ENCODE data around the gene CACNA1B. TPM values are rescaled to one million over a fixed set of nuclear protein-coding genes. Genes with fewer than 3 reads are reported as not detected.

Gene CACNA1B
- total and polyA plus RNA-seq, 9 of the 15 experiments (the other 6 are each of a cell fraction or from before 2014, with no cell fraction given) = 0.01 to 0.04 TPM; not detected in 7

DNA sequence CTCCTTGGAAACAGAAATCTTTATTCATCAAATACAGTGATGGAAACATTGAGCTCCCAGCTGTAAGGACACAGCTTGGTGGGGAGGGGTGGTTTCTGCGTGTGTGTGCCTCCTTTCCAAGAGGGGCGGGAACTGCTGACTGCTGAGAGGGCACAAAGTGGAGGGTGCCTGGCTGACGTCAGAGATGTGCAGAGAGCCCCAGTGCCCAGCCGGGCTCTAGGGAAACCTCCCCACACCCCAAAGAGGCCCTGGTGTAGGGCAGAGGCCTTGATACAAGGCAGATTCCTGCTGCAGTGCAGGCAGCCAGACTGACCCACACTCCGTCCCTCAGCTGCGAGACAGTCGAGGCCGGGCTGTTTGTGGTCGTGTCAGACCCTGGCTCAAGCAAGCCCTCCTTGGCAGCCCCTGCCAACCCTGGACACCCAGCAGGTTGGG lies 191.0 kb downstream of the CACNA1B start (continued):
- TF ChIP-seq, protein P1, sequence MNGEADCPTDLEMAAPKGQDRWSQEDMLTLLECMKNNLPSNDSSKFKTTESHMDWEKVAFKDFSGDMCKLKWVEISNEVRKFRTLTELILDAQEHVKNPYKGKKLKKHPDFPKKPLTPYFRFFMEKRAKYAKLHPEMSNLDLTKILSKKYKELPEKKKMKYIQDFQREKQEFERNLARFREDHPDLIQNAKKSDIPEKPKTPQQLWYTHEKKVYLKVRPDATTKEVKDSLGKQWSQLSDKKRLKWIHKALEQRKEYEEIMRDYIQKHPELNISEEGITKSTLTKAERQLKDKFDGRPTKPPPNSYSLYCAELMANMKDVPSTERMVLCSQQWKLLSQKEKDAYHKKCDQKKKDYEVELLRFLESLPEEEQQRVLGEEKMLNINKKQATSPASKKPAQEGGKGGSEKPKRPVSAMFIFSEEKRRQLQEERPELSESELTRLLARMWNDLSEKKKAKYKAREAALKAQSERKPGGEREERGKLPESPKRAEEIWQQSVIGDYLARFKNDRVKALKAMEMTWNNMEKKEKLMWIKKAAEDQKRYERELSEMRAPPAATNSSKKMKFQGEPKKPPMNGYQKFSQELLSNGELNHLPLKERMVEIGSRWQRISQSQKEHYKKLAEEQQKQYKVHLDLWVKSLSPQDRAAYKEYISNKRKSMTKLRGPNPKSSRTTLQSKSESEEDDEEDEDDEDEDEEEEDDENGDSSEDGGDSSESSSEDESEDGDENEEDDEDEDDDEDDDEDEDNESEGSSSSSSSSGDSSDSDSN (IDR thresholded peaks at IDR 0.05; ENCODE audit: borderline replicate concordance in 1 of 2, low read depth in 2 of 2, low read length in 2 of 2) = no peak
- TF ChIP-seq, protein P2, sequence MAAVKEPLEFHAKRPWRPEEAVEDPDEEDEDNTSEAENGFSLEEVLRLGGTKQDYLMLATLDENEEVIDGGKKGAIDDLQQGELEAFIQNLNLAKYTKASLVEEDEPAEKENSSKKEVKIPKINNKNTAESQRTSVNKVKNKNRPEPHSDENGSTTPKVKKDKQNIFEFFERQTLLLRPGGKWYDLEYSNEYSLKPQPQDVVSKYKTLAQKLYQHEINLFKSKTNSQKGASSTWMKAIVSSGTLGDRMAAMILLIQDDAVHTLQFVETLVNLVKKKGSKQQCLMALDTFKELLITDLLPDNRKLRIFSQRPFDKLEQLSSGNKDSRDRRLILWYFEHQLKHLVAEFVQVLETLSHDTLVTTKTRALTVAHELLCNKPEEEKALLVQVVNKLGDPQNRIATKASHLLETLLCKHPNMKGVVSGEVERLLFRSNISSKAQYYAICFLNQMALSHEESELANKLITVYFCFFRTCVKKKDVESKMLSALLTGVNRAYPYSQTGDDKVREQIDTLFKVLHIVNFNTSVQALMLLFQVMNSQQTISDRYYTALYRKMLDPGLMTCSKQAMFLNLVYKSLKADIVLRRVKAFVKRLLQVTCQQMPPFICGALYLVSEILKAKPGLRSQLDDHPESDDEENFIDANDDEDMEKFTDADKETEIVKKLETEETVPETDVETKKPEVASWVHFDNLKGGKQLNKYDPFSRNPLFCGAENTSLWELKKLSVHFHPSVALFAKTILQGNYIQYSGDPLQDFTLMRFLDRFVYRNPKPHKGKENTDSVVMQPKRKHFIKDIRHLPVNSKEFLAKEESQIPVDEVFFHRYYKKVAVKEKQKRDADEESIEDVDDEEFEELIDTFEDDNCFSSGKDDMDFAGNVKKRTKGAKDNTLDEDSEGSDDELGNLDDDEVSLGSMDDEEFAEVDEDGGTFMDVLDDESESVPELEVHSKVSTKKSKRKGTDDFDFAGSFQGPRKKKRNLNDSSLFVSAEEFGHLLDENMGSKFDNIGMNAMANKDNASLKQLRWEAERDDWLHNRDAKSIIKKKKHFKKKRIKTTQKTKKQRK (IDR thresholded peaks at IDR 0.05; ENCODE audit: borderline replicate concordance, low read depth, low read length) = no peak
